Glomerular endothelial cell (primary cell): Measurements from ENCODE around the gene LIN7B. TPM values are rescaled to one million over a fixed set of nuclear protein-coding genes. Genes with fewer than 3 reads are reported as not detected.
"Not testable (repeated sequence)": the region's sequence is repeated elsewhere in the genome, so short reads cannot be mapped to it uniquely, and the experiment has no call there.

ENCODE experiments used
- DNase-seq: peaks from one replicate; pipeline ENCODE4 v3.0.0-alpha.2; 2011; ENCODE audit warnings: low read depth, low spot score; ENCODE audit errors: extremely low read depth
- total RNA-seq: library from RNA; depleted of rRNA; stranded (reverse); fragments of >200 nt; gene quantifications from 2 replicates; pipeline ENCODE4 v1.2.3, GENCODE V29; 2015

Gene LIN7B, protein sequence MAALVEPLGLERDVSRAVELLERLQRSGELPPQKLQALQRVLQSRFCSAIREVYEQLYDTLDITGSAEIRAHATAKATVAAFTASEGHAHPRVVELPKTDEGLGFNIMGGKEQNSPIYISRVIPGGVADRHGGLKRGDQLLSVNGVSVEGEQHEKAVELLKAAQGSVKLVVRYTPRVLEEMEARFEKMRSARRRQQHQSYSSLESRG
- total RNA-seq: 5.4 and 7.7 TPM in 2 replicates

DNA sequence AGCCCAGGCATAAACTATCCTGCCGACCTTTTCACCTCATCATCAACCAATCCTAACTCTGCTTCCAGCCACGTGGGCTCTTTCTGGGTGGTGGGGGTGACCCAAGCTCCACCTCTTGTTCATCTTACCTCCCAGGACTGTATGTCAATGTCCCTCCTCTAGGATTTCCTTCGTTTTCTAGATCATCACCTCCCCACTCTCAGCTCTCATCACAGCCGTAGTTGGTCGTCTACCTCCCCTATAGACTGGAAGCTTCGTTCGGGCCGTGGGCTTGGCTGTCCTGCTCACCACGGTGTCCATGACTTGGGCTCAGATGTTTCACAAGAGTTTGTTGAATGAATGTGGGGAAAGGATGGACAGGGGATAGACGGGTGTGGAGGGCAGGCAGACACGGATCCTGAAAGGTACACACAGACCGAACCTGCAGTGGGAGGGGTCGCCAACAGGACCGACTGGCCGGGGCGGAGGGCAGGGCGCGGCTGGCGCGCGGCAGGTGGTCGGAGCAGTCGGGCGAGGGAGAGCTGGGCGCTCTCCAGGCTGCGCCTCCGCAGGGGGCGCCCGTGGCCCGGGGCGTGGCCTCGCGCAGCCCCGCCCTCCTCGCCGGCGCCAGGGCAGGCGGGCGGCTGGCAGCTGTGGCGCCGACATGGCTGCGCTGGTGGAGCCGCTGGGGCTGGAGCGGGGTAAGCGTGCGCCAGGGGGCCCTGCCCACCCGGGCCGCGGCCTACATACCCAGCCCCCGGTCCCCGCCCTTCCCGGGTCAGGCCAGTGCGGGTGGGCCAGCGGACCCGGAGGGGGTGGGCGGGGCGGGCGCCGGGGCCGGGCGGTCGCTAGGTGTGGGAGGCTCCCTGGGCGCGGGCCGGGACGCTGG, at the start of gene LIN7B:
Gene LIN7B, plus strand, starts transcription at position 609 of the 868 bp plus-strand sequence. Its CDS starts 35 bp downstream, at position 644.
- no peak for DNase-seq

DNA sequence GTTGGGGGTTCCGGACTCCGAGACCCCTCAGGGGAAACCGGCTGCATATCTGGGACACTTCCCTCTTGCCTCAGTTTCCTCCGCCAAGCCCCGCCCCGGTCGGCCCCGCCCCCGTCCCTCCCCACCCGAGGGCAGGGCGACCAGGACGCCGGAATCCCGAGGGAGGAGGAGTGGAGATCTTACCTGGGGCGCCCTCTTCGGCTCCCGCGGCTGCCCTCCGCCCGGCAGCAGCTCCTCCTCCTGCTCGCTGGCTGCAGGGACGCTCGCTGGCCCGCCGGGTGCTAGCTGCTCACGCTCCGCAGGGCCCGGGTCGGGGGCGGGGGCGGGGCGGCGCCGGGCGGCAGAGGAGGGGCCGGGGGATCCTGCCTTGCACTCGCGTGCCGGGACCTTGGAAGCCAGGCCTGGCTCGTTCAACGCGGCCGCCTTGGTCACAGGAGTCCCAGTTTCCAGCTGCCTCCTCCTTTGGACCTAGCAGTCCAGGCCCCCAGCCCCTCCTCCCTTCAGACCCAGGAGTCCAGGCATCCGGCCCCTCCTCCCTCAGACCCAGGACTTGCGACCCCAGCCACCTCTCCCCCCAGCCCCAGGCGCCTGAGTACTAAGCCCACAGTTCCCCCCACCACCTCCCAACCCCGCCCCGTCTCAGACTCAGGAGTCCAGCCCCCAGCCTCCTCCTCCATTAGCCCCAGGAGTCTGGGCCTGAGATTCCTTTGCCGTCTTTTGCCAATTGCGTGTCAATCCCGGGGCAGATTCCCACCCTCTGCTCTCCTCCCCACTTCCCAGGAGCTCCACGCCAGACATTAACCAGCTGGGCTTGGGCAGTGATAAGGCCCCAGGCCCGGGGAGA, 49.2 kb upstream of the LIN7B start, which contains the start of gene NTF4:
Gene NTF4, minus strand, starts transcription at position 51 of the 844 bp plus-strand sequence. CDS start 2,821 bp downstream, outside the sequence.
- no peak for DNase-seq

DNA sequence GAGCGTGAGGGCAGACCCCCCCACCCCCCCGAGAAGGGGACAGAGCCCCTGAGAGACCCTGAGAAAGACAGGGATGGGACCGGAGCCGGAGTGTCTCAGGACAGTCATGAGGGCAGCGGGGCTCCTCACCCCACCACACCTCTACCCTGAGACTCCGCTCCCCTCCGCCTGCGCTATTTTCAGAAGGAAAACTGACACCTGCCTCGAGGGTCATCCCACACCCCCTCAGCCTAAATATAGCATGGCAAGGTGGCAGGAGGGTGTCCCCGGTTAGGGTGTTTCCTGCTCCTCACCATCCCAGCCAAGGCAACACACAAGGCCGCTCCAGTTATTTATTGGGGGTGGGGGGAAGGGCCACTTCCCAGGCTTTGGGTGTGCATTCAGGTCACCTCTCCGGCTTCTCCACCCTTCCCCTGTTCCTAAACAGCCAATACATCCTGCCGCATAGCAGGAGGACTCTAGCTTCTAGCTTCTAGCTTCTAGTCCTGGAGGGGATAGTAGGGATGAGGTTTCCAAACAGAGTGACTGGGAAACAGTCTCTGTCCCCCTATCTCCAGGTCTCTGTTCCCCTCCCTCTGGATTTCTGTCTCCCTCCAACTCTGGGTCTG, 48.2 kb upstream of the LIN7B start:
- no peak for DNase-seq

DNA sequence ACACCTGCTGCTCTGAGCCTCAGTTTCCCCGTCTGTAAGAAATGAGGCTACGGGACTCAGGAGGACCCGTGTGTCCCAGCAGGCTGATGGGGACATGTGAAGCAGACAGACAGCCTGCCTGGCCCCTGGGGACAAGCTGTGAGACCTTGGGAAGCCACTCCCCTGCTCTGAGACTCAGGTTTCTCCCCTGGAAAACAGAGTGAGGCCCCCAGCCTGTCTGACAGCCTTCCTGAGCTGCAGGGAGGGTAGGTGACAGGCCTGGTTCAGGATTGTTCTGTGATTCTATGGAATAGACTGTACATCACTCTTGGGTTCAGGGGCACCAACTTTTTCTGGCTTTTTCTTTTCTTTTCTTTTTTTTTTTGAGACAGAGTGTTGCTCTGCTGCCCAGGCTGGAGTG, 46.6 kb upstream of the LIN7B start:
- DNase-seq: no peak

DNA sequence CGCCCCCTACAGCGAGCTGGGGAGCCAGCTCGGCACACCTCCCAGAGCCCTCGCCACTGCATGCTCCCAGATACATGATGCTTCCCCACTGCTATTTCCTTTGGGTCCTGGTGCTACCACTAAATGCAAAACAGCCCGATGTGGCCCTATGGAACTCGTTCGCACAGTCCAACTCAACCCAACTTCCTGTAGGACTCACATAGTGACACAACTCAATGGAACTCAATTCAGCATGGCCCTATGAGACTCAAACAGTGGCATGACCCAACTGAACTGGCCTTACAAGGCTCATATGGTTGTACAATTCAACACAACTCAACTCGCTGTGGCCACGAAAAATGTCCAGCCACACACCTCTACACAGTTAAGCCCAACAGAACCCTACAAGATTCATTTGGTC, 45.1 kb upstream of the LIN7B start:
- DNase-seq: no peak

DNA sequence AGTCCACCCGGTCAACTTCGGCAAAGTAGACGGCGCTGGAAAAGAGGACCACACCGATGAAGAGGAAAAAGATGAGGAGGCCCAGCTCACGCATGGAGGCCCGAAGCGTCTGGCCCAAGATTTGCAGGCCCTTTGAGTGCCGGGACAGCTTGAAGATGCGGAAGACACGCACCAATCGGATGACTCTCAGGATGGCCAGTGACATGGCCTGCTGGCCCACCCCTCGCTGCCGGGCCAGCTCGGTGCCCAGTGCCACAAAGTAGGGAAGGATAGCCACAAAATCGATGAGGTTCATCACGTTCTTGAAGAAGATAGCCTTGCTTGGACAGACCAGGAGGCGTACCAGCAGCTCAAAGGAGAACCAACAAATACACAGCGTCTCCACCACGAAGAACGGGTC, 43.8 kb upstream of the LIN7B start:
- no peak for DNase-seq

DNA sequence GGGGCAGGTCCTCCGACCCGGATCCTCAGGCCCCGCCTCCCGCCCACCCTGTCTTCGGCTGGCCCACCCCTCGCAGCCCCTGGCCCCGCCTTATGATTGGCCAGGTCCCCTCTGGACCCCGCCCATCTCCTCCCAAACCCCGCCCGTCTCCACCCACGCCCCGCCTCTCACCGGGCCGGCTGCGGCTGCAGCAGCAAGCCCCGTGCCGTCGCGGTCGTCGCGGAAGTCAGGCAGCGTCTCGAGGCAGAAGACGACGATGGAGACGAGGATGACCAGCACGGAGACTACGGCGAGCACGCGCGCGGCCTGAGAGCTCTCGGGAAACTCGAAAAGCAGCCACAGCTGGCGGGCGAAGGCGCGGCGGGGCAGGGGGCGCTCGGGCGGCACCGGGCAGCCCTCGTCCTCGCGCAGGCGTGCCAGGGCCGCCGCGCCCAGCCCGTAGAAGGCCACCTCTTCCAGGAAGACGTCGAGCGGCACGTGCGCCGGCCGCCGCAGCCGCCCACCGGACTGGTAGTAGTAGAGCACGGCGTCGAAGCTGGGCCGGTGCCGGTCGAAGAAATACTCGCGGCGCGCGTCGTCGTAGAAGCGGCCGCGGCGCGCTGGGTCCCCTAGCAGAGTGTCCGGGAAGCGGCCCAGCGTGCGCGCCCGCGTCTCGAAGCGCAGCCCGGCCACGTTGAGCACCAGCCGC, 42.2 kb upstream of the LIN7B start:
- DNase-seq: no peak

DNA sequence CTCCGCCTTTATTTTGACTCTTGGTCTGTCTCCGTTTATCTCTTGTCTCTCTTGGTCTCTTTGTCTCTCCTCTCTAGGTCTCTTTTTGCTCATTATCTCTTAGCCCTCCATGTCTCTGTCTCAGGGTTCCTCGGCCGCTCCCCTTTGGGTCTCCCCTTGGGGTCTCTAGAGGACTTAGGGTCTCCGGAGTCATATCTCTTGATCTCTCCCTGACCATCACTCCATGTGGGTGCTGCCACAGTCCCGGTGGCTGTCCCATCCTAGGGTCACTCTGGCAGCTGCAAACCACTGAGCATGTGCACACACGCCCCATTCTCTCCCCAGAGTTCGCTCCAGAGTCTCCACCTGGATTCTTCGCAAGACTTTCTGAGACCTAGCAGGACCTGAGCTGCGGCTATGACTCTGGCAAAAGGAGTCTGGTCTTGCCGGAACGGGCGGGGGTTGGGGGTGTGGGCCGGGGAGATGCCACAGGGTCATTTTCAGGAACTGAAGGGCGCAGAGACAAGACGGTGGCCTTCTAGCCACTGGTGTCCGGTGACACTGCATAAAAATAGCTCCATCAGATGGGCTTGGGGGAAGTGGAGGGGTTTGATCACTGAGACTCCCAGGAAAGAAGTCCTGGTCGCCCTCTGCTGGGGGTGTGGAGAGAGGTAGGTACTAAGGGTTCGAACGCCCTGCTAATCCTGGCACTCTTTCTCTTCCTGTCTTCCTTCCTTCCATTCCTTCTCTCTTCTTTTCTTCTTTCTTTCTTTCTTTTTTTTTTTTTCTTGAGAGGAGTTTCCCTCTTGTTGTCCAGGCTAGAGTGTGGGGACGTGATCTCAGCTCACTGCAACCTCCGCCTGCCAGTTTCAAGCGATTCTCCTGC, 40.4 kb upstream of the LIN7B start:
- no peak for DNase-seq

DNA sequence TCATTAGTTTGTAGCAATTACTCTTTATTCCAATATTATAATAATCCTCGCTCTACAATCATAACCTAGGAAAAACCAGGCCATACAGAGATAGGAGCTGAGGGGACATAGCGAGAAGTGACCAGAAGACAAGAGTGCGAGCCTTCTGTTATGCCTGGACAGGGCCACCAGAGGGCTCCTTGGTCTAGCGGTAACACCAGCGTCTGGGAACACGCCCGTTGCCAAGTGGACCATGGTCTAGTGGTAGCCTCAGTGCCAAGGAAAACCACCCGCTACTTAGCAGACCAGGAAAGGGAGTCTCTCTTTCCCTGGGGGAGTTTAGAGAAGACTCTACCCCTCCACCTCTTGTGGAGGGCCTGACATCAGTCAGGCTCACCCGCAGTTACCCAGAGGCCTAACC, 39.3 kb upstream of the LIN7B start:
- DNase-seq: not testable (repeated sequence)

DNA sequence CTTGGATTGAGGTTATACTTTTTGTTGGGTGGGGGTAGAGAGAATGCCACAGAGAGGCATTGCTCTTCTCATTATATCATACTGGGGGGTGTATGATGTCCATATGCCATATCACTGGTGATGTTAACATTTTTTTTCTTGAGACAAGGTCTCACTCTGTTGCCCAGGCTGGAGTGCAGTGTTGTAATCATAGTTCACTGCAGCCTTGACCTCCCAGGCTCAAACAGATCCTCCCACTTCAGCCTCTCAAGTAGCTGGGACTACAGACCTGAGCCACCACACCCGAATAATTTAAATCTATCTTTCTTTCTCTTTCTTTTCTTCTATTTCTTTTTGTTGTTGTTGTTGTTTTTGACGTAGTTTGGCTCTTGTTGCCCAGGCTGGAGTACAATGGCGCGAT, 33.8 kb upstream of the LIN7B start:
- no peak for DNase-seq

DNA sequence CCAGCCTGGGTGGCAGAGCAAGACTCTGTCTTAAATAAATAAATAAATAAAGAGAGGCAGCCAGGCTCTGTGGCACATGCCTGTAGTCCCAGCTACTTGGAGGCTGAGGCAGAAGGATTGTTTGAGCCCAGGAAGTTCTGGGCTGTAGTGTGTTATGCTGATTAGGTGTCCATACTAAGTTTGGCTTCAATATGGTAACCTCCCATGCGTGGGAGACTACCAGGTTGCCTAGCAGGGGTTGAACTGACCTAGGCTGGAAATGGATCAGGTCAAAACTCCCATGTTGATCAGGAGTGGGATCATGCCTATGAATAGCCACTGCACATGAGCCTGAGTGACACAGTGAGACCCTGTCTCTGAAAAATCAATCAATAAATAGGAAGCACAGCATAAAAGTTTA, 32.9 kb upstream of the LIN7B start:
- DNase-seq: no peak

DNA sequence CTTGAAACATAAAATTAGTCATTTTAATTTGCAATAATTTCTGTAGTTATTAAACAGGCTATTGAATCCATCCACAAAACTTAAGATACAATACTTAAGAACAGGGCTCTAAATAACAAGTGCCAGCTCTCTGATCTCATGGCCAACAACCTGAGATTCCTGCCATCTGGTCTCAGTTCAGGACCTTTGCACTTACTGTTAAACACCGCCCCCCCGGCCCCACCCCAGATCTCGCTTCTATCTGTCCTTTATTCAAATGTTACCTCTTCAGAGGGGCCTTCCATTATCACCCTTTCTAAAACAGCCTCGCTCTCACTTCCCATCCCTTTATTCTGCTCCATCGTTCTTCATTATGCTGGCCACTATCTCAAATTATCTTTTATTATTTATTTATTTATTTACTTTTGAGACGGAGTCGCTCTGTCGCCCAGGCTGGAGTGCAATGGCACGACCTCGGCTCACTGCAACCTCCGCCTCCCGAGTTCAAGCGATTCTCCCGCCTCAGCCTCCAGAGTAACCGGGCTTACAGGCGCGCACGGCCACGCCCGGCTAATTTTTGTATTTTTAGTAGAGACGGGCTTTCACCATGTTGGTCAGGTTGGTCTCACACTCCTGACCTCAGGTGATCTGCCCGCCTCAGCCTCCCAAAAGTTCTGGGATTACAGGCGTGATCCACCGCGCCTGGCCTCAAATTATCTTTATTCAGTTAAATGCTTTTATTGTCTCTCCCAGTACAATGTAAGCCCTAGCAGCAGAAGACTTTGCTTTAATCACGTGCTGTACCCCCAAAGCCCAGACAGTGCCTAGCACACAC, 29.8 kb upstream of the LIN7B start:
- DNase-seq: no peak

DNA sequence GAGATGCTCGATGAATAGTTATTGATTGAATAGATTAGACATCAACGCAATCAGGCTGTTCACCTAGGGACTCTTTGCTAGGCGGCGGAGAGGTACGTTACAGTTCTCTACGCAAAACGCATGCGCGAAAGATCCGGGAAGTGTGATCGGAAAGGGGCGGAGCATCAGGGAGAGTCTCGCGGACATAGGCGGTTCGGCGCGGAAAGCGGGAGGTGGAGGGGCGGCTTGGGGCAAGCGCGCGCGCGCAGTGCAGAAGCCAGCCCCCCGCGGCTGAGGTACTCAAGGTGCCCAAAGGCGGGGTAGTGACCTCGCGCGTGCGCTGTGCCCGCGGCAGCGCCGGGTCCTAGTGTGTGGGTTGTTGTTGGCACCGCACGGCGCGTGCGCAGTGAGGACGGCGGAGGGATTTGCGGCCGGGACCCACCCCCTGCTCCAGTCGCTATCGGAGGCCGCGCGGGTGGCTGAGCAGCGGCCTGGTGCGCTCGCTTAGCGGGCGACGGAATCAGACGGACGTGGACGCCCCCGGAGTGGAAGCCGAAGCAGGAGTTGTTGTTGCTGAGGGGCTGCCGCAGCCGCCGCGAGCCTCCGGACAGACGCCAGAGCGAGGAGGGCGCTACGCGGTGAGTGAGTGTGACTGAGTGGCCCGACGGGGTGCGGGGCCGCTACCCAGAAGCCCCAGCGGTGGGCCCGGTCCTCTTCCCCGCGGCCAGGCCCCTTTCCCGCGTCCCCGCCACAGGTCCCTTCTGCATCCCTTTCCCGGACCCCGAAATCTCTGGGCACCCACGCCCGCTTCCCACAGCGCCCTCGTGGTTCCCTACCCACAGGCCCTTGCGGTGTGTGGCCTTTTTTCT, 28.9 kb upstream of the LIN7B start, which contains the start of gene SNRNP70:
Gene SNRNP70, plus strand, starts transcription at position 432 of the 848 bp plus-strand sequence. CDS start 964 bp downstream, outside the sequence.
- DNase-seq: peak; percentile 96

DNA sequence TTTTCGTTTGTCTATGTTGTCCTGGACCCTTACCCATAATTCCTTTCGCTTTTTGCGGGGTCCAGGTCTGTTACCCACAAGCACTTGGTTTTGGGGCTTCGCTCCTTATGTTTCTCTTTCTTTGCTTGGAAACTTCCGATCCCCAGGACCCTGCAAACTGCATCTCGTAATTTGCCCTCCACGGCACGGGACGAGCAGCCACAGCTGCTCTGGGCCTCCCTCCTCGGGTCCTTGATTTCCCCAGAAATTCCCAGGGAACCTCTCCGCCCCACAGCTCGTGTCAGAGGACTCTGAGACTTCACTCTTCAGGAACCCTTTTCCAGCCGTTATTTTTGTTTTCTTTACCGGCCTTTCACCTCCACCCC, 28.3 kb upstream of the LIN7B start:
- no peak for DNase-seq

DNA sequence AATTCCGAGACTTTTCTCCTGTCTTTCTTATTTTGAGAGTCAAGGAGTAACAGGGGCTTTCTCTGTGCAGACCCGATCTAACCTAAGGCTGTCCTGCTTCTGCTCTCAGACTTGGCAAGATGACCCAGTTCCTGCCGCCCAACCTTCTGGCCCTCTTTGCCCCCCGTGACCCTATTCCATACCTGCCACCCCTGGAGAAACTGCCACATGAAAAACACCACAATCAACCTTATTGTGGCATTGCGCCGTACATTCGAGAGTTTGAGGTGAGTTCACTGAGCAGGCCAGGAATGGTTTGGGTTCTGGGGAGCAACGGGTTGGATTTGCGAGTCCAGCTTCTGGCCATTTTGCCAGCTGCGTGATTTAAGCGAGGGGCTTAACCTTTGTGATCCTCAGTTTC, 27.9 kb upstream of the LIN7B start:
- DNase-seq: no peak

DNA sequence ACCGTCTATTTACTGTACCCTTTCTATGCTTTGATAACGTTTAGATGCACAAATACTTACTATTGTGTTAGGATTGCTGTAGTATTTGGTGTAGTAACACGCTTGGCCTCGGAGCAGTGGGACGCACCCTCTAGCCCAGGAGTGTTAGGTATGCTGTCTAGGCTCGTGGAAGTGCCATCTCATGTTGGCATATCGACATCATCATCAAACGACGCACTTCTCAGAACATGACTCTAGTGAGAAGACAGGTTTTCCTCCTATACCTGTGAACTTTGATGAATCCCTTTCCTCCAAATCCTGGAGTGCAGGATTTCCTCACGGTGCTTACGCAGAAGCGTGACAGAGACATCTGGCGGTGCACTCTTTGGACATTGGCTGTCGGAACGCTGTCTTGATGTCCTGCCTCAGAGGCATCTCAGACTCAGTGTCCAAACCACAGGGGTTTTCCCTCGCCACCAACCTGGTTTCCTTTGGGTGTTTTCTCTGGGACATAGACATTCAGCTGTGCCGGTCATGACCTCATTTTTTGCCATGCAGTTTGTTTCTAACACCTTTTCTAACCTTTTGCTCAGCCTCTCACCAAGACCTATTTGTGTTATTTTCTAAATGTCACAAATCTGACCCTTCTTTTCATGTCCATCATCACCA, 22.7 kb upstream of the LIN7B start:
- DNase-seq: no peak

DNA sequence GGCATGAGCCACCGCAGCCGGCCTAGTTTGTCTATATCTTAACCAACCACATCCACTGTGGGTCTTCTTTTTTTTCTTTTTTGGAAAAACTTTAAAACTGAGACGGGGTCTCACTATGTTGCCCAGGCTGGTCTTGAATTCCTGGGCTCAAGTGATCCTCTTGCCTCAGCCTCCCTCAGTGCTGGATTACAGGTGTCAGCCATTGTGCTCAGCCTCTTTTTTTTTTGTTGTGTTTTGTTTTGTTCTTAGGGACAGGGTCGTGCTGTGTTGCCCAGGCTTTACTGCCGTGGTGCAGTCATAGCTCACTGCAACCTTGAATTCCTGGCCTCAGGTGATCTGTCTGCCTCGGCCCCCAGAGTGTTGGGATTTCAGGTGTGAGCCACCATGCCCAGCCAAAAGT, 21.5 kb upstream of the LIN7B start:
- no peak for DNase-seq
